Transverse colon (tissue), 4 donors: ENCODE results near the gene RHOJ. TPM values are rescaled to one million over a fixed set of nuclear protein-coding genes. Genes with fewer than 3 reads are reported as not detected.

ENCODE experiments used
- DNase-seq: peaks from one replicate; pipeline ENCODE4 v3.0.0-alpha.2; 2019
- H3K27ac ChIP-seq, 4 donors: fragments of 200-600 bp; sonication (generic); 2 replicates each; pipeline ENCODE4 v1.5.1; 2016 to 2018; ENCODE audit warnings: inconsistent platforms in 4 of 4
- H3K27me3 ChIP-seq: fragments of 200-600 bp; sonication (generic); 2 replicates; pipeline ENCODE4 v1.5.1; 2017; ENCODE audit warnings: inconsistent platforms
- H3K36me3 ChIP-seq, 4 donors: fragments of 200-600 bp; sonication (generic); 2 replicates each; pipeline ENCODE4 v1.5.1; 2017 to 2019; ENCODE audit warnings: inconsistent platforms in 4 of 4
- H3K4me1 ChIP-seq, 4 donors: fragments of 200-600 bp; sonication (generic); 2 replicates each; pipeline ENCODE4 v1.5.1; 2017 to 2020; ENCODE audit warnings: inconsistent platforms in 4 of 4
- H3K4me3 ChIP-seq, 4 donors: fragments of 200-600 bp; sonication (generic); 1 replicate in 1 of 4; 2 replicates in 3 of 4; pipeline versions ENCODE4 v1.5.1 to v1.6.1; 2017 to 2019; ENCODE audit warnings: inconsistent platforms in 4 of 4
- H3K9me3 ChIP-seq, 2 donors: fragments of 200-600 bp; sonication (generic); 2 replicates each; pipeline ENCODE4 v1.5.1; 2017 to 2019; ENCODE audit warnings: inconsistent platforms in 2 of 2
- CTCF ChIP-seq, 5 experiments: fragments of 200-600 bp in 3 of 5; fragments of 450-650 bp in 2 of 5; sonication (generic) in 3 of 5; IDR thresholded peaks; 1 replicate in 2 of 5; 2 replicates in 3 of 5; pipeline ENCODE4 v1.5.1; 2016 to 2017; ENCODE audit warnings: antibody characterized with exemption in 5 of 5, inconsistent platforms in 3 of 5, mild to moderate bottlenecking in 2 of 5, moderate library complexity in 1 of 5
- EP300 ChIP-seq: sonication (generic); formaldehyde crosslinking; IDR thresholded peaks from one replicate; pipeline ENCODE4 v1.6.1; 2017; ENCODE audit warnings: antibody characterized with exemption, low read depth
- POLR2A ChIP-seq: fragments of 450-650 bp; IDR thresholded peaks from one replicate; pipeline ENCODE4 v1.6.1; 2016; ENCODE audit warnings: antibody characterized with exemption, mild to moderate bottlenecking, moderate library complexity
- POLR2AphosphoS5 ChIP-seq, 3 donors: sonication (generic); formaldehyde crosslinking; IDR thresholded peaks; one replicate each; pipeline ENCODE4 v1.6.1; 2016; ENCODE audit warnings: antibody characterized with exemption in 3 of 3
- WGBS, 2 donors: methylation state at CpG; one replicate each; pipeline ENCODE4 v1.1.5; 2018; ENCODE audit warnings: low coverage in 1 of 2; 5-methylcytosine and 5-hydroxymethylcytosine counted together
- in situ Hi-C, 4 donors: fragments of 200-750 bp; cut with MboI; loops; one replicate each; pipeline versions ENCODE4 v1.15.0 to v1.15.1; 2017; ENCODE audit warnings: low sequenced_read_pairs in 3 of 4, low pct_ligation_motif_present in 1 of 4, low pct_unique_long_range_greater_than_20kb in 1 of 4
- intact Hi-C: fragments of 100-400 bp; cut with DNase I; formaldehyde crosslinking; loops from one replicate; pipeline ENCODE4 v1.15.1; 2023; ENCODE audit warnings: low total_unique reads
- total RNA-seq, 4 donors: library from RNA; depleted of rRNA; stranded (reverse); fragments of >200 nt; gene quantifications; one replicate each; pipeline ENCODE4 v1.1.0, GENCODE V29; 2016

Gene RHOJ
- total RNA-seq, 4 donors from 2014 or later, result 2.9 to 23.7 (median 12.7) TPM

- TF ChIP-seq POLR2AphosphoS5 (IDR thresholded peaks at IDR 0.05) (no peak), EP300 (no peak), POLR2A (no peak), CTCF (IDR thresholded peaks at IDR 0.05) (no peak)
- in situ Hi-C loops, result no loop called here
Observed at GRCh38 chr14:63322897-63323573, 118.8 kb downstream of the RHOJ start.

GRCh38 chr14:63326840-63327239, 122.6 kb downstream of the RHOJ start:
- no peak for DNase-seq
- Histone ChIP-seq H3K27me3 (no peaks in the 10 kb centered on the region), H3K9me3 (no peaks in the 10 kb centered on the region), H3K4me1 (no peaks in the 10 kb centered on the region), H3K4me3 (no peak overlapping the region), H3K27ac (no peak overlapping the region), H3K36me3 (no peaks in the 10 kb centered on the region)
- intact Hi-C loops (no loop called here), in situ Hi-C loops (no loop called here)
- WGBS, 2 donors, result 79 to 85% methylated on average over 4 to 5 of the region's 5 CpGs
- TF ChIP-seq EP300, result no peak
- TF ChIP-seq POLR2A, result no peak
- TF ChIP-seq POLR2AphosphoS5 (IDR thresholded peaks at IDR 0.05), result no peak
- no peak for TF ChIP-seq CTCF (IDR thresholded peaks at IDR 0.05)

More at GRCh38 chr14:63322897-63323573, 118.8 kb downstream of the RHOJ start:
- Histone ChIP-seq H3K4me1 (no peaks in the 10 kb centered on the region), H3K27me3 (no peaks in the 10 kb centered on the region), H3K4me3 (no peak overlapping the region), H3K36me3 (no peaks in the 10 kb centered on the region), H3K9me3 (no peaks in the 10 kb centered on the region), H3K27ac (no peak overlapping the region)
- 65 to 68% methylated on average over 9 of the region's 9 CpGs for WGBS, 2 donors
- DNase-seq, result no peak
- intact Hi-C loops, result no loop called here

- Histone ChIP-seq H3K4me1 (no peaks in the 10 kb centered on the region), H3K9me3 (no peaks in the 10 kb centered on the region), H3K27me3 (no peaks in the 10 kb centered on the region), H3K4me3 (no peak overlapping the region), H3K36me3 (no peaks in the 10 kb centered on the region), H3K27ac (no peak overlapping the region)
- 78 to 81% methylated on average over 6 of the region's 6 CpGs for WGBS, 2 donors
- in situ Hi-C loops (no loop called here), intact Hi-C loops (no loop called here)
- no peak for DNase-seq
- TF ChIP-seq EP300 (no peak), CTCF (IDR thresholded peaks at IDR 0.05) (no peak), POLR2AphosphoS5 (IDR thresholded peaks at IDR 0.05) (no peak), POLR2A (no peak)
Observed at GRCh38 chr14:63328787-63329737, 124.8 kb downstream of the RHOJ start.

- no peak for TF ChIP-seq POLR2A
- no peak for TF ChIP-seq EP300
- no peak for TF ChIP-seq POLR2AphosphoS5 (IDR thresholded peaks at IDR 0.05)
- TF ChIP-seq CTCF (IDR thresholded peaks at IDR 0.05), result no peak
Observed at GRCh38 chr14:63342371-63342770, 138.1 kb downstream of the RHOJ start.

More at GRCh38 chr14:63342371-63342770, 138.1 kb downstream of the RHOJ start:
- 59 to 73% methylated on average over 4 to 7 of the region's 7 CpGs for WGBS, 2 donors
- Histone ChIP-seq H3K4me1 (no peaks in the 10 kb centered on the region), H3K27me3 (peaks cover 6% of the 10 kb centered on the region), H3K27ac (no peak overlapping the region), H3K36me3 (no peaks in the 10 kb centered on the region), H3K9me3 (no peaks in the 10 kb centered on the region), H3K4me3 (no peak overlapping the region)
- in situ Hi-C loops (no loop called here), intact Hi-C loops (no loop called here)
- DNase-seq, result no peak
